Femur (tissue), 1 donor: ENCODE measurements around the gene PIM3.

ENCODE experiments used
- DNase-seq: peaks from one replicate; pipeline ENCODE4 v3.0.0-alpha.2; 2017

The PIM3 gene

GRCh38 chr22:49928555-49929210, 31.9 kb upstream of the PIM3 start:
- no peak for DNase-seq

DNA sequence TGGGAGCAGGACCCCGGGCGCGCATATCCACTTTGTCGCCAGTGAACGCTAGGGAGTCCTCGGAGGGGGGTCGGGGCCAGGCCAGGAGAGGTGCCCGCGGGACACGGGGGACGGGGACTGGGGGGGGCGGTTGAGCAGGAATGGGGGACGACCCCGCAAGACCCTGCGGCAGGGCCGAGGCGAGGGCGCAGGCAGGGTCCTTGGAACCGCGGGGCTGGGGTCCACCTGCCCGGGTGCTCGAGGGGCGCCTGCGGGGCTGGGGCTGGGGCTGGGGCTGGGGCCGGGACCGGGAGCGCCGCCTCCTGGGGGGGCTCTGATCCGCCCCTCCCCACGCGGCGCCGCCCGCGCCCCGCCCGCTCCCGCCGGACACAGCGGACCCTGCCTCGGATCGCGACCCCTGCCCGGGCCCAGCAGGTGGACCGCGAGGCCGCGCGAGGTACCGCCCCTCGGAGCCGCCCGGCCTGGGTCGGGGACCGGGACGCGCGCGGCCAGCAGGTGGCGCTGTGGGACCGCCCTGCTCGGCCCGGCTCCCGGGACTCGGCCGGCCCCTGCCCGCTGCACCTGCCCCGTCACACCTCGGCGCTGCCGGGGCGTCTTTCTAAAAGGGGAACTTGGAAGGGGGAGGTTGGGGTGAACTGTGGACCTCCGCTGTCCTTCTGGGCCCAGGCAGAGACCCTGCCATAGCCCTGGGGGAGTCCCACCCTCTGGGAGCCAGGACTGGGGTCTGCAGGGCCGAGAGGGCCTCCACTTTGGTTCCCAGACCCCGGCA, 31.2 kb upstream of the PIM3 start:
- DNase-seq, result peak; percentile 75

GRCh38 chr22:49929994-49930575, 30.5 kb upstream of the PIM3 start:
- DNase-seq, result no peak

DNA sequence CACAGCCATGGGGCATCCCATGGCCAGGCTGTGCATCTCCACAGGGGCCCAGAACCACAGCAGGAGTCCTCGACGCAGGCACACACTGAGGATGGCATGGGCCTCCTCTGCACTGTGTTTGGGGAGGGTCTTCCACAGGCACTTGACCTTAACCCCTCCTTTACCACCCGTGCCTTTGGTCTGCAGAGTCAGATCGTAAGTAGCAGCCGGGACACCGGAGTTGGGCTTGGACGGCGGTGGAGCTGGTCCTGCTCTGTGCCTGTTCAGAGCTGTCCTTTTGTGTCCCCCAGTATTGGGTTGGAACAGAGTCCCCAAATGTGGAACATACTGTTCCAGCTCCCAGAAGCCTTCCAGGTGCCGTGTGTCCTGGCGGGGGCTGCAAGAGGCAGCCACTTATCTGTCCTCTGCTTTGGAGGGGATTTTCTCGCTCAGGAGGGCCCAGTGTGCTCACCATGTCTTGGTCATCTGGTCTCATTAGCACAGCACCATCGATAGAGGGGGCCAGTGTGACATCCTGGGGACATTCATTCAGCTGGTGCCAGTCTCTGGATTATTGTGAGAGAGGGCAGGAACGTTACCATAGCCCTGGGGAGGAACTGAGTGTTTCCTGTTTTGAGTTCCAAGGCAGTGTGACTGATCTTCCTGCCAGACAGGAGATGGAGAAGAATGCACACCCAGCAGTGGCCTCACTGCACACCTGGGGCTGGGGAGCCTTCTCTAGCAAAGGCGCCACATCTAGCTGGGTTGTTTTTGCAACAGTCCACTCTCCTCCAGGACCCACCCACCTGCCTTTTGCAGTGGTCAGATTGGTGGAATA, 29.8 kb upstream of the PIM3 start:
- no peak for DNase-seq

GRCh38 chr22:49933236-49934159, 27.1 kb upstream of the PIM3 start:
- no peak for DNase-seq

DNA sequence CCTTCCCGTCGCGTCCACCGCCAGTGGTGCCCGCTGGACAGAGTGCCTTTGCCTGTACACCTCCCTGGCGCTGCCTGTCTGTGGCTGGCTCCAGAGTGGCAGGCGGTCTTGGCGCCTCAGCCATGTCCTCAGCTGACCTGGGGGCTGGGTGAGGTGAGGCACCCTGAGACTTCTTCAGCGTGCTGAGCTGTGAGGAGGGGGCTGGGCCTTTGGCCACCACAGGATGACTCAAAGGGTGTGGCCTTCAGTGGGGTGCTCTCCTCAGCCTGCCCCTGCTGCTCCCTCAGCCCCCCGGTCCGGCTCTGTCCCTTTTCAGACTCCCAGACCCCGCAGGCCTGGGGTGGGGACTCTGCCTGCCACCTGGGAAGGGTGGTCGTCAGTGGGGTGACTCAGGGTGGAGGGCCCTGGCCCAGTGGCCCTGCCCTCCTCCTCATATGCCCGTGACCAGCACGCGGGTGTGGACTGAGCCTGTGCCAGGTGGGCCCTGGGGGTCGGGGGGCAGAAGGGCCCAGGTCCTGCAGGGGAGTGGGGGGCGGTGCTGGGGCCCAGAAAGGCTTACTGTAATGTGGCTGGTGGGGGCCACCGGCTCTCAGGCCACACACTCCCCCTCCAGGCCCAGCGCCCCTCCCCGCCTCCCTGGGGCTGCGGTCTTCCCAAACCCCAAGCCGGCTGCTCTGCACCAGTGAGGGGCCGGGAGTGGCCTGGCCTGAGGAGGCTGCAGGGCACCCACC, 26.2 kb upstream of the PIM3 start:
- no peak for DNase-seq

DNA sequence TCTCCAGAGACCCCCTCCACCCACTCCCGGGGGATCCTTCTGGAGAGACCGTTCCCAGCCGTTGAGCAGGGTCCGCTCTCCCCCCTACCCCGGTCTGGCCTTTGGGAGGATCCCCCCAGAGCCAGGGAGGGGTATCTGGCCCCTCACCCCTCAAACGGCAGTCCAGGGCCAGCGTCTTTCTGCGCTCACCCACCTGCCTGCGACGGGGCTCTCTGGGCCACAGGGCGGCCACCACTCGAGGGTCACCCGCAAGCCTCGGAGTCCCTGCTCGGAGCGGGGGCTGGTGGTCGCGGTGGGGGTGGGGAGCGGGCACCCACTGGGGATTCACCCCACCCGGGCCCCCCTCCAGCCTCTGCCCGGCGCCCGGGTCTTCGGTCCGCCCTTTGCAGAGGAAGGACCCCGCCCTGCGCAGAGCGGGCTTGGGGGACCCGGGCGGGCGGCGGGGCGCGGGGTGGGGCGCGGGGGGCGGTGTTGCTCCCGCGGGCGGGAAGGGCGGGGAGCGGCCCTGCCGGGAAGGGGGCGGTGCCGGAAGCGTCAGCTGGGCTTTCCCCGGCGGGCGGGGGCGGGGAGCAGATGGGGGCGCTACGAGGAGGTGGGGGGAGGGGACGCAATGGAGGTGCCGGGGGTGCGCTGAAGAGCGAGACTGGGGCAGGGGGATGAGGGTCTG, 25.5 kb upstream of the PIM3 start:
- peak; percentile 86 for DNase-seq

DNA sequence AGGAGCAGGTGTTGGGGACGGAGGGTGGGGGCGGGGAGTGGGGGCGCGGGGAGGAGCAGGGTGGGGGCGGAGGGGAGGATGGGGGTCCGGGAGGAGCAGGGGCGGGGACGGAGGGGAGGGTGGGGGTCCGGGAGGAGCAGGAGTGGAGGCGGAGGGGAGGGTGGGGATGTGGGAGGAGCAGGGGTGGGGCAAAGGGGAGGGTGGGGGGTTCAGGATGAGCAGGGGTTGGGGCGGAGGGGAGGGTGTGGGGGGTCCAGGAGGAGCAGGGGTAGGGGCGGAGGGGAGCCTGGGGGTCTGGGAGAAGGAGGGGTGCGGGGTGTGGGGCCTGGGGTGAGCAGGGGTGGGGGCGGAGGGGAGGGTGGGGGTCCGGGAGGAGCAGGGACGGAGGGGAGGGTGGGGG, 25.0 kb upstream of the PIM3 start:
- no peak for DNase-seq

DNA sequence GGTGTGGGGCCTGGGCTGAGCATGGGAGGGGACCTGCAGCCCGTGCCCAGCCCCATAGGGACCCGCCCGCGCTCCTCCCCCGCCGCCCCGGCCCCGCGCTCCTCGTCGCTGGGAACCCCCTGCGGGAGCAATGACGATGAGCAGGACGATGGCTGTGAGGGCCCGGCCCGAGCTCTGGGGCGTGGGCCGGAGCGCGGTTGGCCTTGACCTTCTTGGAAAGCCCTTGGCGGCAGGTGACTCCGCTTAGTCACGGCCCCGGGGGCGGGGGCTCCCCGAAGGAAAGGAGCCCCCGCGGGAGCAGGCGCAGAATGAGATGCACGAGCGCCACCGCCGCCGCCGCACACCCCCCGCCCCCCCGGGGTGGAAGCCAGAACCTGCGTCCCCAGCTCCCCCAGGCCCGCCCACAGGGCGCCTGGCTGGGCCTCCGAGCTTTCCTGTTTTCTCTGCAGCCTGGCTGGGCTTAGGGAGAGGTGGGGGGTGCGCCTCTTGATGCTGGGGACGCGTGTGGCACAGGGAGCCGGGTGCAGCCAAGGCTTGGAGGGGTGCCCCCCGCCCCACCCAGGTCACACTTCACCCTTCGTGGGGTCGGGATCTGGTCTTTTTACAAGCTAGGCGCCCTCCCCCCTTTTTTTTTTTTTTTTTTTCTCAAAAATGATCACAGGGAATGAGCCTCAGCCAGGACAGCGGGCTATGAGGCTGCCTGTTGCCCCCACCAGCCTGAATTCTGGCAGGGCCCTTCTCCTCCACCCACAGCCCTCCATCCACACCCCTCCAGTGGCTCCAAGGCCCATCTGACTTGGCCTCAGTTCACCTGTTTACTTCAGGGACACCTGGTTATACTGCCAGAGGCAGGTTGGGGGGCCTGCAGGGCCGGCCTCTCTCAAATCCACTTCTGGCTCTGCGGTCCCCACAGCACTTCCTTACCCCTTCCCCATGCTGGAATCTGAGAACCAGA, 24.3 kb upstream of the PIM3 start:
- DNase-seq, result peak; percentile 85

GRCh38 chr22:49936973-49937757, 23.4 kb upstream of the PIM3 start:
- DNase-seq, result peak; percentile 69

DNA sequence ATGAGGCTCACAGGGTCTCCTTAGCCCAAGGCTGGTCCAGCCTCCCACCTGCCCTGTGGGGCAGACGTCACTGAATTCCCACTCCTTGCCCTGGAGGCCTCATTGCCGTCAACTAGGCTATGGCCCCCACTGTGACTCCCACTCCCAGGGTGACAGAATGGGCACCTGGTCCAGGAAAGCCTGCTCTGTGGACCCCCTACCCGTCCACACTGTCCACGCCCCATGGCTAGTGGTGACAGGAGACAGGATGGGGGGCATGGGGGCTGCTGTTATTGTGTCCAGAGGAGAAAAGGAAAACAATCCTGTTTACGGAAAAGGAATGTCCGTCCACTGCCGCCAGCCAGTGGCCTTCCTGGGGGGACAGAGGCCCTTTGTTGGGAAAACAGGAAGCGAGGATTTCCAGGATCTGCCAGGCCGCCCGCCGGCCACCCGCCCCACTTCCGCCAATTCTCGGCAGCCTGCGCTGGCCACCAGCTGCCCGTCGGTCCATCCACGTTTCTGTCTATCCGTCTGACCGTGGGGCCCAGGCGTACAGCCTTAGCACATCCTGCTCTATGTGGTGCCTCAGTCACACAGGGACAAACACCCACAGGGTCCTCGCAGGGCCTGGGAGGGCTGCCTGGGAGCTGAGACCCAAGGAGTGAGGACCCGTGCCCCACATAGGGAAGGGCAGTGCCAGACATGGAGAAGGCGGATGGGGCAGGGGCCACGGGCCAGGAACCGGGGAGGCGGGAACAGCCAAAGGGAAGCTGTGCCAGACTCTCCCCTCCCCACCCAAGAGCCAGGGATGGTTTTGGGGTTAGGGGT, 22.6 kb upstream of the PIM3 start:
- DNase-seq, result peak; percentile 72

DNA sequence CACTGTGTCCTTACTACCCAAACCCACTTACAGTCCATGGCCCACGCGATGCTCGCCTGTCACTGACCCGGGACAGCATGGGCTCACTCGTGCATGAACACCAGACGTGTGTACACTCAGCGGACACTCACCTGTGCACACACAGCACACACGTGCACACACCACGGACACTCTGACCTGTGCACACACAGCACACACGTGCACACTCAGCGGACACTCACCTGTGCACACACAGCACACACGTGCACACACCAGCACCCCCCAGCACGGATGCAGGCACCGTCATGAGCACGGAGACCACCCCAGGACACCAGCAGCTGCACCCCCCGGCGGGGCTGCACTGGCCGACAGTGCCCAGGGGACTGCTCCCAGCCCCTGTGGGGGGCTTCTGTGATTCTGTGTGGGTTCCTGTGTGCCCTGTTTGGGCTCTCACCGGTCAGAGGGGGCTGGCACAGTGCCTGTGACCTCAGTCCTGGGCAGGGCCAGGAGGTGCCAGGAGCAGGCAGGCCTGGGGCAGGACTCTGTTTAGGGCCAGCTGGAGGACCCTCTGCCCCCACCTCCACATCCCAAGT, 21.9 kb upstream of the PIM3 start:
- DNase-seq, result no peak

DNA sequence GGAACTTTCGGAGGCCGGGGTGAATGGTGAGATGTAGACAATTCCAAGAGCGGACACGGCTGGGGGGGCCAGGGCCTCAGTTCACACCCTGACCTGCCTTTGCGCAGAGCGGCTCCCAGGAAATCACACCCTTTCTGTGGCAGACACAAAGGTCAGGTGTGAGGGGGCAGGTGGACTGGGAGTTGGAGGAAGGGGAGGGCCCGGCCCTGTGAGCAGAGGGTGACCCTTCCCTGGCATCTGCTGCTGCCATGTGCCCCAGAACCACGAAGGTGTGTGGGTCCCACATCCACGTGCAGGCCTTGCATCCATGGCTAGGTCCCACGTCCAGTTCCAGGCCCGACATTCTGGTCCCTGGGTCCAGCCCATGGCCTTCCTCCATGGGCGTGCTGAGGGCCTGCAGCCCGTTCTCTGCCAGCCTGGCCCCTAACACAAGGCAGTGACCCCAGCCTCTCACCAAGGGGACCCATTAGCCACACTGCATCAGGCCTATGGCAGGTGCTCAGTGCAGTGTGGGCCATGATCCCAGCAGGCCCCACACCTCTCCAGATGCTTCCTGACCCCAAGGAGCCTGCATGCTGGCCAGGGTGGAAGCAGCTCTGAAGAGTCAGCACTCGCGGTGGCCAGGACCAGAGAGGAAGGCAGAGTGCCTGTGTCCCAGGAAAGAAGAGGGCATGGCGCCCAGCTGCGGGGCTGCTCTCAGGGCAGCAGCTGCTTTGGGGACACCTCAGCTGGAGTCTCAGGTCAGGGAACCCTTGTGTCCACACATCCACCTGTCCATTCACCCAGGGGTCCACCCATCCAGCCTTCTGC, 18.9 kb upstream of the PIM3 start:
- no peak for DNase-seq

DNA sequence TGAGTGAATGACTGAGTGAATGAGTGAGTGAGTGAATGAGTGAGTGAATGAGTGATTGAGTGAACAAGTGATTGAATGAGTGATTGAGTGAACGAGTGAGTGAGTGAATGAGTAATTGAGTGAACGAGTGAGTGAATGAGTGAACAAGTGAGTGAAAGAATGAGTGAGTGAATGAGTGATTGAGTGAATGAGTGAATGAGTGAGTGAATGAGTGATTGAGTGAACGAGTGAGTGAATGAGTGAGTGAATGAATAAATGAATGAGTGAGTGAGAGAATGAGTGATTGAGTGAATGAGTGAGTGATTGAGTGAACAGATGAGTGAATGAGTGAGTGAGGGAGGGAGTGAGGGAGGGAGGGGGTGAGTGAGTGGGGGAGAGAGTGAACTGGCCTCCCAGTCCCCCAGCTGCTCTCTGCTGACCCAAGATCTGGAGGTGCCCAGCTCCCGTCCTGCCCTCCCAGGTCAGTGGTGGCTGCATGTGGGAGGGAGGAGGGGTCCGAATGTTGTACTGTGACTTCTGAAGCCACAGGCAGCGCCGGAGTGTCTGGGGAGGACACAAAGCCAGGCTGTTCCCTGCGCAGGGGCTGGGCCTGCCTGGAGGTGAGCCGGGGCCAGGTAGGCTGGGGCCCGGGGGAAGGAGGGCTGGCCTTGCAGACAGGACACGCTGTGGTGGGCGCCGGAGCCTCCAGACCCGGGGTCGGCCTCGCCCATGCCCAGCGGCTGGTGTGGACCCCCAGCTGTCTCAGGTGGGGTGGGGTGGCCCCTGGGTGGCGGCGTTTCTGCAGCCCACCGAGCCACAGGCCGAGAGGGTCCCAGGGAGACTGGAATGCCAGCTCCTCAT, 17.8 kb upstream of the PIM3 start:
- DNase-seq, result no peak

DNA sequence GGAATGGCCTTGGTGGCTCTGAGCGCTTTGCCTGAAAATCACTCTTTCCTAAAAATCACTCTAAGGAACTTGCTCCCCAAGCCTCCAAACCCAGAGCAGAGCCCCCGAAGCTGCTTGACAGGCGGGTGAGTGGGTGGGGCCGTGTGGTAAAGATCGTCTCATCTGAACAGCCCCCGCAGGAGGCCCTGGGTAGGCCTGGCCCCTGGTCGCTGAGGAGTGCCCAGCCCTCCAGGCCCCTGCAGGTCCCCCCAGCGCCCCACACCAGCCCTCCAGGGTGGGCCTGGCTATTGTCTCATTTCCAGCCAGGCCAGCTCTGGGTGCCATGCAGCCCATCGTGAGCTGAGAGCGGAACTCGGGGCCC, 17.2 kb upstream of the PIM3 start:
- DNase-seq, result no peak
